Astrocyte (in vitro differentiated cells and primary cell): Measurements from ENCODE around the gene UBTF.

ENCODE experiments used
- EZH2 ChIP-seq: IDR thresholded peaks from 2 replicates; pipeline ENCODE4 v1.6.1; 2012; ENCODE audit warnings: mild to moderate bottlenecking, low read length, inconsistent platforms; ENCODE audit not compliant: insufficient read depth
- TF ChIP-seq, protein P1 (sequence below): IDR thresholded peaks from 2 replicates; pipeline ENCODE4 v1.5.1; 2011; ENCODE audit warnings: low read depth, mild to moderate bottlenecking, inconsistent platforms, low read length, moderate library complexity; ENCODE audit not compliant: insufficient read depth

GRCh38 chr17:44164476-44164875, 55.0 kb downstream of the UBTF start:
- TF ChIP-seq, protein P1, sequence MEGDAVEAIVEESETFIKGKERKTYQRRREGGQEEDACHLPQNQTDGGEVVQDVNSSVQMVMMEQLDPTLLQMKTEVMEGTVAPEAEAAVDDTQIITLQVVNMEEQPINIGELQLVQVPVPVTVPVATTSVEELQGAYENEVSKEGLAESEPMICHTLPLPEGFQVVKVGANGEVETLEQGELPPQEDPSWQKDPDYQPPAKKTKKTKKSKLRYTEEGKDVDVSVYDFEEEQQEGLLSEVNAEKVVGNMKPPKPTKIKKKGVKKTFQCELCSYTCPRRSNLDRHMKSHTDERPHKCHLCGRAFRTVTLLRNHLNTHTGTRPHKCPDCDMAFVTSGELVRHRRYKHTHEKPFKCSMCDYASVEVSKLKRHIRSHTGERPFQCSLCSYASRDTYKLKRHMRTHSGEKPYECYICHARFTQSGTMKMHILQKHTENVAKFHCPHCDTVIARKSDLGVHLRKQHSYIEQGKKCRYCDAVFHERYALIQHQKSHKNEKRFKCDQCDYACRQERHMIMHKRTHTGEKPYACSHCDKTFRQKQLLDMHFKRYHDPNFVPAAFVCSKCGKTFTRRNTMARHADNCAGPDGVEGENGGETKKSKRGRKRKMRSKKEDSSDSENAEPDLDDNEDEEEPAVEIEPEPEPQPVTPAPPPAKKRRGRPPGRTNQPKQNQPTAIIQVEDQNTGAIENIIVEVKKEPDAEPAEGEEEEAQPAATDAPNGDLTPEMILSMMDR = no peak
- no peak for TF ChIP-seq EZH2
